Measurements from ENCODE around the gene ITPKB.
A peak's percentile ranks its signal among the peaks of the same experiment; 100 is the strongest.

Gene ITPKB

GRCh38 chr1:226738995-226739695 lies at the start of gene ITPKB:
TSS of gene ITPKB (minus strand) at chr1:226739282. CDS start at chr1:226737458, 1,824 bp downstream.
- no peak for TF ChIP-seq CTCF (IDR thresholded peaks at IDR 0.05; ENCODE audit: low read length, missing control alignments)
- DNase-seq (ENCODE audit: low read depth): peak; percentile 94
- H3K4me3 ChIP-seq (replicated peaks; ENCODE audit: low read depth, low read length): peak within 1 kb of the TSS; percentile 68

GRCh38 chr1:226787638-226788037 lies 48.6 kb upstream of the ITPKB start:
- no peak for DNase-seq (ENCODE audit: low read depth)
- no peak for TF ChIP-seq CTCF (IDR thresholded peaks at IDR 0.05; ENCODE audit: low read length, missing control alignments)
- no peak overlapping the region for H3K4me3 ChIP-seq (replicated peaks; ENCODE audit: low read depth, low read length)

GRCh38 chr1:226787071-226787470 lies 48.0 kb upstream of the ITPKB start:
- no peak for DNase-seq (ENCODE audit: low read depth)
- no peak overlapping the region for H3K4me3 ChIP-seq (replicated peaks; ENCODE audit: low read depth, low read length)
- TF ChIP-seq CTCF (IDR thresholded peaks at IDR 0.05; ENCODE audit: low read length, missing control alignments): no peak

GRCh38 chr1:226786550-226786949 lies 47.5 kb upstream of the ITPKB start:
- H3K4me3 ChIP-seq (replicated peaks; ENCODE audit: low read depth, low read length): no peak overlapping the region
- TF ChIP-seq CTCF (IDR thresholded peaks at IDR 0.05; ENCODE audit: low read length, missing control alignments): no peak
- no peak for DNase-seq (ENCODE audit: low read depth)

GRCh38 chr1:226785805-226786204 lies 46.7 kb upstream of the ITPKB start:
- no peak for TF ChIP-seq CTCF (IDR thresholded peaks at IDR 0.05; ENCODE audit: low read length, missing control alignments)
- no peak overlapping the region for H3K4me3 ChIP-seq (replicated peaks; ENCODE audit: low read depth, low read length)
- DNase-seq (ENCODE audit: low read depth): no peak

- DNase-seq (ENCODE audit: low read depth): peak; percentile 62
- no peak for TF ChIP-seq CTCF (IDR thresholded peaks at IDR 0.05; ENCODE audit: low read length, missing control alignments)
- H3K4me3 ChIP-seq (replicated peaks; ENCODE audit: low read depth, low read length): no peak overlapping the region
Observed at GRCh38 chr1:226784081-226785049, 45.3 kb upstream of the ITPKB start.
